GM18870 (cell line): ENCODE results near the gene TBXAS1.

Experiments used
- ATAC-seq: cut with Tn5 transposase; IDR thresholded peaks from one replicate; pipeline ENCODE4 v1.9.1; 2021; ENCODE audit warnings: moderate library complexity; ENCODE audit not compliant: unreplicated experiment

Gene TBXAS1

GRCh38 chr7:139973101-139974050 lies 144.3 kb downstream of the TBXAS1 start:
- no peak for ATAC-seq

GRCh38 chr7:139974179-139974811 lies 145.2 kb downstream of the TBXAS1 start:
- ATAC-seq, result no peak

GRCh38 chr7:139976055-139976837 lies 147.2 kb downstream of the TBXAS1 start:
- ATAC-seq, result no peak

- no peak for ATAC-seq
Observed at GRCh38 chr7:139976838-139977656, 148.0 kb downstream of the TBXAS1 start.

GRCh38 chr7:139981511-139981895 lies 152.4 kb downstream of the TBXAS1 start:
- no peak for ATAC-seq

- no peak for ATAC-seq
Observed at GRCh38 chr7:139982927-139983920, 154.2 kb downstream of the TBXAS1 start.

- no peak for ATAC-seq
Observed at GRCh38 chr7:139984642-139985539, 155.8 kb downstream of the TBXAS1 start.

- no peak for ATAC-seq
Observed at GRCh38 chr7:139985811-139986210, 156.7 kb downstream of the TBXAS1 start.

GRCh38 chr7:139987691-139988516 lies 158.8 kb downstream of the TBXAS1 start:
- ATAC-seq, result no peak

- ATAC-seq, result no peak
Observed at GRCh38 chr7:139989366-139990141, 160.5 kb downstream of the TBXAS1 start.

GRCh38 chr7:139990142-139990535 lies 161.1 kb downstream of the TBXAS1 start:
- no peak for ATAC-seq

GRCh38 chr7:139990571-139991268 lies 161.7 kb downstream of the TBXAS1 start:
- no peak for ATAC-seq

GRCh38 chr7:139991269-139991666 lies 162.2 kb downstream of the TBXAS1 start:
- no peak for ATAC-seq

GRCh38 chr7:139991911-139992310 lies 162.8 kb downstream of the TBXAS1 start:
- no peak for ATAC-seq

GRCh38 chr7:139992353-139993044 lies 163.4 kb downstream of the TBXAS1 start:
- ATAC-seq, result no peak

- ATAC-seq, result no peak
Observed at GRCh38 chr7:139993169-139993568, 164.1 kb downstream of the TBXAS1 start.
